Measurements from ENCODE around the gene MFSD2B.

The MFSD2B gene

DNA sequence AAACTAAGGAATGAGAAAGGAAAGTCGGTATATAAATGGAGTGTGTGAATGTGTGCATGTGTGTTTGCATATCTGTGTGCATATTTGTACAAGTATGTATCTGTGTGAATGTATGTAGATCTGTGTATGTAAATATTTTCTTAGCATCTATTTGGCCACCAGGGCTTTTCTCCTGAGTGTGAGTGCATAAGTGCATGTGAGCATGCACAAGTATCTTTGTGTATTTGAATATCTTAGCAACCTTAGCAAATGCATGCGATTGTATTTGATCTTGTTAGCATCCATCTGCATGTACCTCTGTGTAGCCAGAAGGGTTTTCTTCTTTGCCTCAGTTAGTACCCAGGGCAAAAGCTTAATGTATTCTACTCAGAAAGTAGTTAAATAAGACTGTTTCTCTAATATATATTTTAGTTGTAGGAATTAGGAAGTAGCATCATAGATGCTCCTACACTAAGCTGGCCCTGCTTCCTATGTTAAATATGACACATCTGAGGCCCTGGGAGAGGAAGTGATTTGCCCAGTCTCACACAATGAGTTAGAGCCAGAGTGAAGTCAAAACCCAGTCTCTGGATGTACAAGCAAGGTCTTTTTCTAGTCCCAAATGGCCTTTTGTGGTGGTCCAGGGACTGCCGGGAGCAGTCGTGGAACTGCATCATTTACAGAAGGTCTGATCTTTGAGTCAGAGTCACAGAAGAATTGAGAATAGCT lies 48.8 kb downstream of the MFSD2B start (continued):
- TF ChIP-seq CSRNP3 (CRISPR knock-in tag; IDR thresholded peaks at IDR 0.05), result no peak

- no peak for ATAC-seq
- no peak for TF ChIP-seq SNAI2 (CRISPR knock-in tag; IDR thresholded peaks at IDR 0.05)
- no peak for TF ChIP-seq CREB5 (CRISPR knock-in tag; IDR thresholded peaks at IDR 0.05; ENCODE audit: low read depth)
- TF ChIP-seq ISL1 (CRISPR knock-in tag; IDR thresholded peaks at IDR 0.05), result no peak
- no peak for TF ChIP-seq ZFP3 (CRISPR knock-in tag; IDR thresholded peaks at IDR 0.05)
- TF ChIP-seq CSRNP3 (CRISPR knock-in tag; IDR thresholded peaks at IDR 0.05), result no peak
- no peak for TF ChIP-seq BACH2 (CRISPR knock-in tag; IDR thresholded peaks at IDR 0.05; ENCODE audit: borderline replicate concordance)
- TF ChIP-seq ZNF565 (CRISPR knock-in tag; conservative IDR thresholded peaks at IDR 0.05; ENCODE audit: low read depth), result no peak
- TF ChIP-seq, protein P1, sequence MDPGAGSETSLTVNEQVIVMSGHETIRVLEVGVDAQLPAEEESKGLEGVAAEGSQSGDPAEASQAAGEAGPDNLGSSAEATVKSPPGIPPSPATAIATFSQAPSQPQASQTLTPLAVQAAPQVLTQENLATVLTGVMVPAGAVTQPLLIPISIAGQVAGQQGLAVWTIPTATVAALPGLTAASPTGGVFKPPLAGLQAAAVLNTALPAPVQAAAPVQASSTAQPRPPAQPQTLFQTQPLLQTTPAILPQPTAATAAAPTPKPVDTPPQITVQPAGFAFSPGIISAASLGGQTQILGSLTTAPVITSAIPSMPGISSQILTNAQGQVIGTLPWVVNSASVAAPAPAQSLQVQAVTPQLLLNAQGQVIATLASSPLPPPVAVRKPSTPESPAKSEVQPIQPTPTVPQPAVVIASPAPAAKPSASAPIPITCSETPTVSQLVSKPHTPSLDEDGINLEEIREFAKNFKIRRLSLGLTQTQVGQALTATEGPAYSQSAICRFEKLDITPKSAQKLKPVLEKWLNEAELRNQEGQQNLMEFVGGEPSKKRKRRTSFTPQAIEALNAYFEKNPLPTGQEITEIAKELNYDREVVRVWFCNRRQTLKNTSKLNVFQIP (CRISPR knock-in tag; IDR thresholded peaks at IDR 0.05; ENCODE audit: borderline replicate concordance, low read depth), result no peak
- TF ChIP-seq TOX (CRISPR knock-in tag; IDR thresholded peaks at IDR 0.05; ENCODE audit: borderline replicate concordance), result no peak
- TF ChIP-seq RARB (CRISPR knock-in tag; IDR thresholded peaks at IDR 0.05), result no peak
- TF ChIP-seq, protein P2, sequence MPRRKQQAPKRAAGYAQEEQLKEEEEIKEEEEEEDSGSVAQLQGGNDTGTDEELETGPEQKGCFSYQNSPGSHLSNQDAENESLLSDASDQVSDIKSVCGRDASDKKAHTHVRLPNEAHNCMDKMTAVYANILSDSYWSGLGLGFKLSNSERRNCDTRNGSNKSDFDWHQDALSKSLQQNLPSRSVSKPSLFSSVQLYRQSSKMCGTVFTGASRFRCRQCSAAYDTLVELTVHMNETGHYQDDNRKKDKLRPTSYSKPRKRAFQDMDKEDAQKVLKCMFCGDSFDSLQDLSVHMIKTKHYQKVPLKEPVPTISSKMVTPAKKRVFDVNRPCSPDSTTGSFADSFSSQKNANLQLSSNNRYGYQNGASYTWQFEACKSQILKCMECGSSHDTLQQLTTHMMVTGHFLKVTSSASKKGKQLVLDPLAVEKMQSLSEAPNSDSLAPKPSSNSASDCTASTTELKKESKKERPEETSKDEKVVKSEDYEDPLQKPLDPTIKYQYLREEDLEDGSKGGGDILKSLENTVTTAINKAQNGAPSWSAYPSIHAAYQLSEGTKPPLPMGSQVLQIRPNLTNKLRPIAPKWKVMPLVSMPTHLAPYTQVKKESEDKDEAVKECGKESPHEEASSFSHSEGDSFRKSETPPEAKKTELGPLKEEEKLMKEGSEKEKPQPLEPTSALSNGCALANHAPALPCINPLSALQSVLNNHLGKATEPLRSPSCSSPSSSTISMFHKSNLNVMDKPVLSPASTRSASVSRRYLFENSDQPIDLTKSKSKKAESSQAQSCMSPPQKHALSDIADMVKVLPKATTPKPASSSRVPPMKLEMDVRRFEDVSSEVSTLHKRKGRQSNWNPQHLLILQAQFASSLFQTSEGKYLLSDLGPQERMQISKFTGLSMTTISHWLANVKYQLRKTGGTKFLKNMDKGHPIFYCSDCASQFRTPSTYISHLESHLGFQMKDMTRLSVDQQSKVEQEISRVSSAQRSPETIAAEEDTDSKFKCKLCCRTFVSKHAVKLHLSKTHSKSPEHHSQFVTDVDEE (CRISPR knock-in tag; IDR thresholded peaks at IDR 0.05), result no peak
- no peak for TF ChIP-seq PPARA (CRISPR knock-in tag; IDR thresholded peaks at IDR 0.05; ENCODE audit: borderline replicate concordance)
- no peak for TF ChIP-seq ARNTL (CRISPR knock-in tag; IDR thresholded peaks at IDR 0.05; ENCODE audit: borderline replicate concordance, low read depth)
These were observed 55.5 kb downstream of the MFSD2B start for GRCh38 chr2:24065341-24065740.

- TF ChIP-seq ARNTL (CRISPR knock-in tag; IDR thresholded peaks at IDR 0.05; ENCODE audit: borderline replicate concordance, low read depth) (no peak), ZNF565 (CRISPR knock-in tag; conservative IDR thresholded peaks at IDR 0.05; ENCODE audit: low read depth) (no peak), ZNF8 (CRISPR knock-in tag; IDR thresholded peaks at IDR 0.05) (no peak), ISL1 (CRISPR knock-in tag; IDR thresholded peaks at IDR 0.05) (no peak), OSR1 (CRISPR knock-in tag; IDR thresholded peaks at IDR 0.05) (no peak)
- TF ChIP-seq, protein P3, sequence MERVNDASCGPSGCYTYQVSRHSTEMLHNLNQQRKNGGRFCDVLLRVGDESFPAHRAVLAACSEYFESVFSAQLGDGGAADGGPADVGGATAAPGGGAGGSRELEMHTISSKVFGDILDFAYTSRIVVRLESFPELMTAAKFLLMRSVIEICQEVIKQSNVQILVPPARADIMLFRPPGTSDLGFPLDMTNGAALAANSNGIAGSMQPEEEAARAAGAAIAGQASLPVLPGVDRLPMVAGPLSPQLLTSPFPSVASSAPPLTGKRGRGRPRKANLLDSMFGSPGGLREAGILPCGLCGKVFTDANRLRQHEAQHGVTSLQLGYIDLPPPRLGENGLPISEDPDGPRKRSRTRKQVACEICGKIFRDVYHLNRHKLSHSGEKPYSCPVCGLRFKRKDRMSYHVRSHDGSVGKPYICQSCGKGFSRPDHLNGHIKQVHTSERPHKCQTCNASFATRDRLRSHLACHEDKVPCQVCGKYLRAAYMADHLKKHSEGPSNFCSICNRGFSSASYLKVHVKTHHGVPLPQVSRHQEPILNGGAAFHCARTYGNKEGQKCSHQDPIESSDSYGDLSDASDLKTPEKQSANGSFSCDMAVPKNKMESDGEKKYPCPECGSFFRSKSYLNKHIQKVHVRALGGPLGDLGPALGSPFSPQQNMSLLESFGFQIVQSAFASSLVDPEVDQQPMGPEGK (CRISPR knock-in tag; IDR thresholded peaks at IDR 0.05; ENCODE audit: borderline replicate concordance), result no peak
- no peak for ATAC-seq
These were observed 62.4 kb downstream of the MFSD2B start for GRCh38 chr2:24072259-24072658.
